GM23338 (cell line): Measurements from ENCODE around the gene CMTR1. TPM values are rescaled to one million over a fixed set of nuclear protein-coding genes. Genes with fewer than 3 reads are reported as not detected.
A peak's percentile ranks its signal among the peaks of the same experiment; 100 is the strongest.

Experiments
- ATAC-seq: fragments of 200-7000 bp; cut with Tn5 transposase; 3 replicates; pipeline ENCODE4 v1.9.1; 2020
- DNase-seq: peaks from one replicate; pipeline ENCODE4 v3.0.0-alpha.2; 2015; ENCODE audit warnings: low spot score
- H2AFZ ChIP-seq: fragments of 200-600 bp; sonication (generic); 2 replicates; pipeline ENCODE4 v1.8.0; 2016; ENCODE audit warnings: antibody characterized with exemption, mild to moderate bottlenecking, moderate library complexity
- H3F3A ChIP-seq: fragments of 200-600 bp; sonication (generic); replicated peaks from 2 replicates; pipeline ENCODE4 v1.8.0; 2017; ENCODE audit warnings: antibody characterized with exemption, mixed run types, low read depth
- H3K27ac ChIP-seq: fragments of 200-600 bp; sonication (generic); 2 replicates; pipeline ENCODE4 v1.6.1; 2016; ENCODE audit warnings: low read depth
- H3K27me3 ChIP-seq: fragments of 200-600 bp; sonication (generic); 2 replicates; pipeline ENCODE4 v1.8.0; 2016; ENCODE audit warnings: mild to moderate bottlenecking, mixed run types, moderate library complexity; ENCODE audit not compliant: insufficient read depth
- H3K36me3 ChIP-seq: fragments of 200-600 bp; sonication (generic); 2 replicates; pipeline ENCODE4 v1.8.0; 2016; ENCODE audit warnings: mild to moderate bottlenecking; ENCODE audit not compliant: insufficient read depth
- H3K4me1 ChIP-seq: fragments of 200-600 bp; sonication (generic); 2 replicates; pipeline ENCODE4 v1.8.0; 2016; ENCODE audit warnings: mild to moderate bottlenecking, moderate library complexity; ENCODE audit not compliant: insufficient read depth
- H3K4me2 ChIP-seq: fragments of 200-600 bp; sonication (generic); 2 replicates; pipeline ENCODE4 v1.7.1; 2017; ENCODE audit warnings: mixed run types
- H3K4me3 ChIP-seq: fragments of 200-600 bp; sonication (generic); 2 replicates; pipeline ENCODE4 v1.6.1; 2016; ENCODE audit warnings: mixed run types
- H3K79me2 ChIP-seq: fragments of 200-600 bp; sonication (generic); replicated peaks from 2 replicates; pipeline ENCODE4 v1.8.0; 2017; ENCODE audit warnings: mild to moderate bottlenecking; ENCODE audit not compliant: insufficient read depth
- H3K9me2 ChIP-seq: fragments of 200-600 bp; sonication (generic); 2 replicates; pipeline ENCODE4 v1.8.0; 2017; ENCODE audit not compliant: insufficient read depth
- H4K20me1 ChIP-seq: fragments of 200-600 bp; sonication (generic); replicated peaks from 2 replicates; pipeline ENCODE4 v1.8.0; 2017; ENCODE audit warnings: mild to moderate bottlenecking; ENCODE audit not compliant: insufficient read depth
- H3K27ac Mint-ChIP-seq: 2 replicates; pipeline ENCODE4 v1.8.0; 2020; ENCODE audit warnings: inconsistent platforms, mild to moderate bottlenecking, moderate library complexity, mixed read lengths
- H3K27me3 Mint-ChIP-seq: 3 replicates; pipeline ENCODE4 v1.8.0; 2022; ENCODE audit warnings: low read depth, mild to moderate bottlenecking, moderate library complexity, mixed read lengths, inconsistent platforms; ENCODE audit not compliant: insufficient read depth, poor library complexity
- H3K36me3 Mint-ChIP-seq: 3 replicates; pipeline ENCODE4 v1.8.0; 2021; ENCODE audit warnings: low read depth, mild to moderate bottlenecking, inconsistent platforms, moderate library complexity, mixed read lengths
- H3K4me1 Mint-ChIP-seq: 3 replicates; pipeline ENCODE4 v1.8.0; 2020; ENCODE audit warnings: mild to moderate bottlenecking, inconsistent platforms, mixed read lengths
- H3K4me3 Mint-ChIP-seq: 3 replicates; pipeline ENCODE4 v1.8.0; 2021; ENCODE audit warnings: moderate library complexity, mild to moderate bottlenecking, inconsistent platforms, mixed read lengths
- H3K9me3 Mint-ChIP-seq: 3 replicates; pipeline ENCODE4 v1.8.0; 2020; ENCODE audit warnings: moderate library complexity, mild to moderate bottlenecking, inconsistent platforms, mixed read lengths
- REST ChIP-seq: IDR thresholded peaks from one replicate; pipeline ENCODE4 v1.6.1; 2018; ENCODE audit warnings: antibody characterized with exemption; ENCODE audit not compliant: unreplicated experiment
- ZNF331 ChIP-seq: fragments of 250-450 bp; sonication (Bioruptor Pico); IDR thresholded peaks from 2 replicates; pipeline ENCODE4 v1.5.0; 2020; ENCODE audit warnings: low read depth, mild to moderate bottlenecking, moderate library complexity
- ZNF462 ChIP-seq: fragments of 250-450 bp; sonication (Bioruptor Pico); IDR thresholded peaks from 2 replicates; pipeline ENCODE4 v1.5.0; 2020; ENCODE audit warnings: mild to moderate bottlenecking, moderate library complexity
- polyA plus RNA-seq: library from polyadenylated mRNA; unstranded; fragments of >200 nt; fragmentation: Nextera tagmentation; extraction: Ambion mirVana; gene quantifications from 2 replicates; pipeline ENCODE4 v1.2.1, GENCODE V29; 2016
- total RNA-seq: library from RNA; depleted of rRNA; stranded (reverse); fragments of >200 nt; shearing (Covaris generic); gene quantifications from 2 replicates; pipeline ENCODE4 v1.2.3, GENCODE V29; 2014

The CMTR1 gene
- total and polyA plus RNA-seq, 2 experiments from 2014 or later, result 7.3 to 36.4 TPM

GRCh38 chr6:37516076-37516919 lies 83.3 kb downstream of the CMTR1 start:
- no peaks in the 10 kb centered on the region for H3K79me2 ChIP-seq
- no peaks in the 10 kb centered on the region for H3K9me2 ChIP-seq
- H3F3A ChIP-seq, result peaks cover 3% of the 10 kb centered on the region; the same call in 1 of the 2 replicates
- H2AFZ ChIP-seq, result peak overlapping the region; percentile 93
- H3K4me3 ChIP-seq, result peak overlapping the region; percentile 27; the same call in 1 of the 2 replicates
- H3K4me2 ChIP-seq, result peak overlapping the region; percentile 68
- no peak for TF ChIP-seq ZNF462
- TF ChIP-seq ZNF331 (CRISPR knock-in tag), result no peak
- TF ChIP-seq REST, result no peak
- H3K4me1 ChIP-seq, result peaks cover 52% of the 10 kb centered on the region
- H3K9me3 Mint-ChIP-seq, result no peaks in the 10 kb centered on the region
- H3K4me1 Mint-ChIP-seq, result peaks cover 60% of the 10 kb centered on the region
- peak overlapping the region; percentile 35; the same call in 2 of the 3 replicates for H3K4me3 Mint-ChIP-seq
- H3K27ac Mint-ChIP-seq, result no peak overlapping the region
- no peaks in the 10 kb centered on the region for H4K20me1 ChIP-seq
- H3K27ac ChIP-seq, result no peak overlapping the region
- ATAC-seq (peak; percentile 11), DNase-seq (peak; percentile 53)
- H3K27me3 ChIP-seq, result peaks cover 33% of the 10 kb centered on the region
- H3K36me3 ChIP-seq, result no peaks in the 10 kb centered on the region; the same call in 1 of the 2 replicates
- peaks cover 31% of the 10 kb centered on the region for H3K27me3 Mint-ChIP-seq
- no peaks in the 10 kb centered on the region for H3K36me3 Mint-ChIP-seq
